Measurements from ENCODE around the gene CSAD.

GRCh38 chr12:53215497-53215896, 34.8 kb upstream of the CSAD start:
- no peak for TF ChIP-seq CTCF (conservative IDR thresholded peaks at IDR 0.05; ENCODE audit: low read length)
- no peak for TF ChIP-seq EZH2phosphoT487 (IDR thresholded peaks at IDR 0.05; ENCODE audit: borderline replicate concordance, low read depth, low read length)

Measured in OCI-LY7 (cell line).